Measurements from ENCODE around the gene FGF14. TPM values are rescaled to one million over a fixed set of nuclear protein-coding genes. Genes with fewer than 3 reads are reported as not detected.

FGF14 gene
- total RNA-seq, 1 experiment from 2014 or later, result 0.22 TPM

DNA sequence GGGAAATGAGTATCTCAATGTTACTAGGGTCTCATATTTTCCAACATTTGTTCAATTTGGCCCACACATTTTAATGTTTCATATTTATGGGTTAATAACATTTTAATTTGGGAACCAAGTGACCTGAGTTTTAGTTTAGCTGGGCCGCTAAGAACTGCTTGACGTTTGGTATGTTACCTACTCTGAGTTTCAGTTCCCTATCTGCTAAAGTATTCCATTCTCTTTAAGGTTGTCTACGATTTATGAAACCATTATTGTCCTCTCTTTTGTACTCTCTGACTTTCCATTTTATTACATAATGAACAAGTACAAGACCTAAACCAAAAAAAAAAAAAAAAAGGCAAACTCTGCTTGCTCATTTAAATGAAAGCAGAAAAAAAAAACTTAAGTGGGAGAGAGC lies 89.9 kb downstream of the FGF14 start:
- H2BK120ac ChIP-seq (ENCODE audit: low read depth, low read length, poor library complexity, severe bottlenecking), result no peak overlapping the region
- no peak overlapping the region for H4K8ac ChIP-seq (replicated peaks; ENCODE audit: insufficient read length, low read depth, low read length)
- H3K18ac ChIP-seq (ENCODE audit: insufficient read length, low read depth, low read length), result no peak overlapping the region
- no peaks in the 10 kb centered on the region for H3K4me1 ChIP-seq (ENCODE audit: insufficient read depth, low read length)
- Mint-ChIP-seq H3K4me3 (no peak overlapping the region), H3K4me1 (0 out of 4 replicates have a peak, but pooled peaks cover 0 to 3% of the 10 kb centered on the region in 2 experiments), H3K27ac (no peak overlapping the region), H3K9me3 (no peaks in the 10 kb centered on the region), H3K27me3 (ENCODE audit: low read depth) (no peaks in the 10 kb centered on the region), H3K36me3 (ENCODE audit: insufficient read depth in 1 of 3, low read depth in 3 of 3) (no peaks in the 10 kb centered on the region)
- no peak overlapping the region for H3T11ph ChIP-seq (ENCODE audit: low read length)
- no peaks in the 10 kb centered on the region for H3K79me1 ChIP-seq (ENCODE audit: insufficient read depth, low read depth, low read length, poor library complexity, severe bottlenecking)
- H2BK20ac ChIP-seq (ENCODE audit: low read depth, low read length, poor library complexity, severe bottlenecking), result no peak overlapping the region
- H2AFZ ChIP-seq (ENCODE audit: low read length), result no peak overlapping the region
- H4K5ac ChIP-seq (ENCODE audit: insufficient read length, low read depth, low read length), result no peak overlapping the region
- TF ChIP-seq, protein P1, sequence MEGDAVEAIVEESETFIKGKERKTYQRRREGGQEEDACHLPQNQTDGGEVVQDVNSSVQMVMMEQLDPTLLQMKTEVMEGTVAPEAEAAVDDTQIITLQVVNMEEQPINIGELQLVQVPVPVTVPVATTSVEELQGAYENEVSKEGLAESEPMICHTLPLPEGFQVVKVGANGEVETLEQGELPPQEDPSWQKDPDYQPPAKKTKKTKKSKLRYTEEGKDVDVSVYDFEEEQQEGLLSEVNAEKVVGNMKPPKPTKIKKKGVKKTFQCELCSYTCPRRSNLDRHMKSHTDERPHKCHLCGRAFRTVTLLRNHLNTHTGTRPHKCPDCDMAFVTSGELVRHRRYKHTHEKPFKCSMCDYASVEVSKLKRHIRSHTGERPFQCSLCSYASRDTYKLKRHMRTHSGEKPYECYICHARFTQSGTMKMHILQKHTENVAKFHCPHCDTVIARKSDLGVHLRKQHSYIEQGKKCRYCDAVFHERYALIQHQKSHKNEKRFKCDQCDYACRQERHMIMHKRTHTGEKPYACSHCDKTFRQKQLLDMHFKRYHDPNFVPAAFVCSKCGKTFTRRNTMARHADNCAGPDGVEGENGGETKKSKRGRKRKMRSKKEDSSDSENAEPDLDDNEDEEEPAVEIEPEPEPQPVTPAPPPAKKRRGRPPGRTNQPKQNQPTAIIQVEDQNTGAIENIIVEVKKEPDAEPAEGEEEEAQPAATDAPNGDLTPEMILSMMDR (conservative IDR thresholded peaks at IDR 0.05), result no peak
- no peaks in the 10 kb centered on the region for H3K9me3 ChIP-seq (ENCODE audit: control insufficient read depth, low read depth, low read length)
- no peak overlapping the region for H2AK5ac ChIP-seq (ENCODE audit: insufficient read length, low read length)
- H3K23ac ChIP-seq (ENCODE audit: insufficient read length, low read depth, low read length), result no peak overlapping the region
- no peak overlapping the region for H2BK15ac ChIP-seq (ENCODE audit: low read depth, low read length)
- no peak overlapping the region for H4K91ac ChIP-seq (ENCODE audit: insufficient read length, low read depth, low read length)
- no peak overlapping the region for H3K27ac ChIP-seq (ENCODE audit: insufficient read length, low read depth, low read length)
- H3K79me2 ChIP-seq (ENCODE audit: insufficient read depth, low read length), result no peaks in the 10 kb centered on the region
- no peaks in the 10 kb centered on the region for H4K20me1 ChIP-seq (ENCODE audit: control insufficient read depth, insufficient read depth, insufficient read length)
- no CpG with 5 or more reads among the region's 3 CpGs for WGBS (ENCODE audit: extremely low coverage, insufficient read length, low lambda C conversion rate)
- H3K4ac ChIP-seq (ENCODE audit: low read depth, low read length), result no peak overlapping the region
- no peaks in the 10 kb centered on the region for H3K23me2 ChIP-seq (ENCODE audit: insufficient read length, low read depth, low read length, poor library complexity, severe bottlenecking)
- DNase-seq, result no peak
- no peak overlapping the region for H2BK12ac ChIP-seq (ENCODE audit: insufficient read length, low read depth, low read length)
- no peak overlapping the region for H3K9ac ChIP-seq (ENCODE audit: extremely low read depth, insufficient read length, low read length)
- H3K14ac ChIP-seq (ENCODE audit: insufficient read depth, low read length), result no peak overlapping the region
- no peak overlapping the region for H3K4me2 ChIP-seq (ENCODE audit: insufficient read depth, insufficient read length, low read length)
- no peaks in the 10 kb centered on the region for H3K27me3 ChIP-seq (ENCODE audit: insufficient read depth, low read length)
- H3K56ac ChIP-seq (ENCODE audit: insufficient read length, low read depth, low read length), result no peak overlapping the region
- H2BK5ac ChIP-seq (ENCODE audit: insufficient read length, low read length), result no peak overlapping the region

Measured in H9 (cell line).